OCI-LY7 (cell line): ENCODE data around the gene PLD5.

Experiments
- EZH2phosphoT487 ChIP-seq: fragments of 200-600 bp; sonication (generic); IDR thresholded peaks from 2 replicates; pipeline ENCODE4 v1.6.1; 2018; ENCODE audit warnings: low read depth, borderline replicate concordance, mild to moderate bottlenecking, mixed run types, antibody characterized with exemption, low read length, moderate library complexity, mixed read lengths
- TF ChIP-seq, protein P1 (sequence below): fragments of 200-600 bp; sonication (generic); conservative IDR thresholded peaks from 2 replicates; pipeline ENCODE4 v1.5.1; 2014; ENCODE audit warnings: mild to moderate bottlenecking, antibody characterized with exemption, low read length, moderate library complexity, mixed read lengths

DNA sequence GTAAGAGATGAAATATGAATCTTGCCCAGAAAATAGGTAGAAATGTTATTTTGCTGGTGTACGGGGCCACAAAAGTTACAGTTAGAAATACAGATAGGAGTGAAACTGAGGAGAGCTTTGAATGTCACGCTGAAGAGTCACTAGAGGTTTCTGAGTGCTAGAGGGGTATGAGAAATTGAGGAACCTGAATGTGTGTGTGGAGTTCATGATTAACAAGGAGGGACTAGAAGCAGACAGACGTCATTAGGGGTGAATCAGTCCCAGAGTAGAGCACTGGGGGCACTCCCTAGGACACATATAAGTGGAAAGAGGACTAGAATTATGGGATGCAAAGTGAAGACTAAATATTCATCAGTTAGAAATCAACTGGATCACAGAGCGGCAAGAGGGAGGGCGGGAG lies 336.7 kb downstream of the PLD5 start:
- TF ChIP-seq, protein P1, sequence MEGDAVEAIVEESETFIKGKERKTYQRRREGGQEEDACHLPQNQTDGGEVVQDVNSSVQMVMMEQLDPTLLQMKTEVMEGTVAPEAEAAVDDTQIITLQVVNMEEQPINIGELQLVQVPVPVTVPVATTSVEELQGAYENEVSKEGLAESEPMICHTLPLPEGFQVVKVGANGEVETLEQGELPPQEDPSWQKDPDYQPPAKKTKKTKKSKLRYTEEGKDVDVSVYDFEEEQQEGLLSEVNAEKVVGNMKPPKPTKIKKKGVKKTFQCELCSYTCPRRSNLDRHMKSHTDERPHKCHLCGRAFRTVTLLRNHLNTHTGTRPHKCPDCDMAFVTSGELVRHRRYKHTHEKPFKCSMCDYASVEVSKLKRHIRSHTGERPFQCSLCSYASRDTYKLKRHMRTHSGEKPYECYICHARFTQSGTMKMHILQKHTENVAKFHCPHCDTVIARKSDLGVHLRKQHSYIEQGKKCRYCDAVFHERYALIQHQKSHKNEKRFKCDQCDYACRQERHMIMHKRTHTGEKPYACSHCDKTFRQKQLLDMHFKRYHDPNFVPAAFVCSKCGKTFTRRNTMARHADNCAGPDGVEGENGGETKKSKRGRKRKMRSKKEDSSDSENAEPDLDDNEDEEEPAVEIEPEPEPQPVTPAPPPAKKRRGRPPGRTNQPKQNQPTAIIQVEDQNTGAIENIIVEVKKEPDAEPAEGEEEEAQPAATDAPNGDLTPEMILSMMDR: no peak
- TF ChIP-seq EZH2phosphoT487: no peak
